ENCODE data around the gene CNIH1.
A peak's percentile ranks its signal among the peaks of the same experiment; 100 is the strongest.
"Not testable (repeated sequence)": the region's sequence is repeated elsewhere in the genome, so short reads cannot be mapped to it uniquely, and the experiment has no call there.

Gene CNIH1

DNA sequence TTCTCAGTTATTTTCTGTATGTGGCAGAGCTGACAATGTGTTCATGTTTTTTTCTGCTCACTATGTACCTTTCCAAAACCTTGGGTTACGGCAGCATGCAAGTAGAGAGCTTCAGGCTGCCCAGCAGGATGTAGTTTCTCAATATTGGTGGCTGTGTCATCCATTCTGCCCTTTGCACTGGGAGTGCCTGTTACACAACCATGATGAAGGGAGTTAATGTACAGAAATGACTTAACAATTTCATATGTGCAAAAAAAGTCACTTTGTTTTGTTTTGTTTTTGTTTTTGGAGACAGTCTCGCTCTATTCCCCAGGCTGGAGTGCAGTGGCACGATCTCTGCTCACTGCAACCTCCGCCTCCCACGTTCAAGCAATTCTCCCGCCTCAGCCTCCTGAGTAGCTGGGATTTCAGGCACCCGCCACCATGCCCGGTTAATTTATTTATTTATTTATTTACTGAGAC, 6.1 kb upstream of the CNIH1 start:
- Histone ChIP-seq H3K27ac (ENCODE audit: low read depth, low read length) (no peak overlapping the region), H3K36me3 (ENCODE audit: insufficient read depth, low read length) (no peaks in the 10 kb centered on the region), H3K4me3 (ENCODE audit: low read length) (no peak overlapping the region), H3K9ac (ENCODE audit: low read depth, low read length) (no peak overlapping the region), H3K9me3 (ENCODE audit: insufficient read depth, low read depth, low read length) (no peaks in the 10 kb centered on the region), H3K27me3 (ENCODE audit: insufficient read depth, low read length) (no peaks in the 10 kb centered on the region), H3K4me1 (ENCODE audit: insufficient read depth, low read length) (no peaks in the 10 kb centered on the region)
- 95% methylated on average over 8 of the region's 8 CpGs for WGBS

DNA sequence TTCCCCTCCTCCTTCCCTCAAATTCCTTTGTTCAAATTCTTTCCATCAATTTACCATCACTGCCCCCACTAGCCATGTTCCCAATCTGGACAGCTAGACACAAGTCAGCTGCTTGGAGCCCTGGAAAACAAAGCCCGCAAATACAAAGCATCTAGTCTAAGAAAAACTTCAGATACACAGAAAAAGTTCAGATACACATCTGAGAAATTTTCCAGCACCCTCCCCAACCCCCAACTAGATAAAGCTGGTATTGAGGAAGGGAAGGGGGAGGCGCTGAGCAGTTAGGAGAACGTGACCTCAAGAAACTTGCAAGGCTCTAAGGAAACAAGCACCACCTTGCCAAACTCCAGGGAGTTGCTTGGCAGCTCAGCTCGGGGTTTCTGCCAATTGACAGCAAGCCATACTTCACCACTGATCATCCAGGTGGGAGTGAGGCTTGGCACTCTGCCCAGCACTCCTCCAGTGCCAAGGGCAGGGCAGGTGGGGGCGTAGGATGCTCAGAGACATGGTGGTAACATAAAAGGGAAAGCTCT, 5.1 kb upstream of the CNIH1 start:
- WGBS = 86% methylated on average over 4 of the region's 5 CpGs

DNA sequence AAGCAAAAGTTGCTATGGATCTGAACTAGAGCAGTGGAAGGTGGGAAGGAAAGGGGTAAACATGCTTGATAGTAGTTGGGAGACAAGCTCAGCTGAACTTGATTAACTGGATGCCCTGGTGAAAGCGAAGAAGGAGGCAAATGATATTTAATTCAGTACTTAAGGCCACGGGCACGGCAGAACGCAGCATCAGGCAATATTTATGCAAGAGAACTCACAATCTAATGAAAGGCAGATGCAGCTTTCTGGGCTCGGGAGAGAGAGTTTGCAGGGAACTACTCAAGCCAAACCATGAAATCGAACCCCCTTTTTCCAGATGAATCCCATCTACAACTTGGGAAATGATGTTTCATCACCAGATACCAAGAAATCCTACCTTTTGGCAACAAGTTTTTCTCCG, 3.5 kb upstream of the CNIH1 start:
- no peaks in the 10 kb centered on the region; the same call in 1 of the 2 replicates for H3K4me1 ChIP-seq (ENCODE audit: insufficient read depth, low read length)
- whole genome bisulfite sequencing = 94% methylated on average over 7 of the region's 7 CpGs
- H3K4me3 ChIP-seq (ENCODE audit: low read length) = no peak overlapping the region
- H3K27ac ChIP-seq (ENCODE audit: low read depth, low read length) = no peak overlapping the region
- H3K9ac ChIP-seq (ENCODE audit: low read depth, low read length) = no peak overlapping the region
- H3K27me3 ChIP-seq (ENCODE audit: insufficient read depth, low read length) = no peaks in the 10 kb centered on the region
- H3K9me3 ChIP-seq (ENCODE audit: insufficient read depth, low read depth, low read length) = no peaks in the 10 kb centered on the region
- H3K36me3 ChIP-seq (ENCODE audit: insufficient read depth, low read length) = no peaks in the 10 kb centered on the region

More for the DNA sequence above, 5.1 kb upstream of the CNIH1 start:
- Histone ChIP-seq H3K9me3 (ENCODE audit: insufficient read depth, low read depth, low read length) (no peaks in the 10 kb centered on the region), H3K27ac (ENCODE audit: low read depth, low read length) (no peak overlapping the region), H3K36me3 (ENCODE audit: insufficient read depth, low read length) (no peaks in the 10 kb centered on the region), H3K9ac (ENCODE audit: low read depth, low read length) (no peak overlapping the region), H3K4me1 (ENCODE audit: insufficient read depth, low read length) (no peaks in the 10 kb centered on the region), H3K27me3 (ENCODE audit: insufficient read depth, low read length) (no peaks in the 10 kb centered on the region), H3K4me3 (ENCODE audit: low read length) (no peak overlapping the region)

DNA sequence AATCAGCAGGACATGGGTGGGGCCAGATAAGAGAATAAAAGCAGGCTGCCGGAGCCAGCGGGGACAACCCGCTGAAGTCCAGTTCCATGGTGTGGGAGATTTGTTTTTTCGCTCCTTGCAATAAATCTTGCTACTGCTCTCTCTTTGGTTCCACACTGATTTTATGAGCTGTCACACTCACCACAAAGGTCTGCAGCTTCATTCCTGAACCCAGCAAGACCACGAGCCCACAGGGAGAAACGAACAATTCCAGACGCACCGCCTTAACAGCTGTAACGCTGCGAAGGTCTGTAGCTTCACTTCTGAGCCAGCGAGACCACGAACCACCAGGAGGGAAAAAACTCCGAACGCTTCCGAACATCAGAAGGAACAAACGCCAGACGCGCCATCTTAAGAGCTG, 2.8 kb upstream of the CNIH1 start:
- WGBS = 97% methylated on average over 18 of the region's 18 CpGs
- Histone ChIP-seq H3K36me3 (ENCODE audit: insufficient read depth, low read length) (no peaks in the 10 kb centered on the region), H3K27ac (ENCODE audit: low read depth, low read length) (no peak overlapping the region), H3K4me3 (ENCODE audit: low read length) (no peak overlapping the region), H3K9me3 (ENCODE audit: insufficient read depth, low read depth, low read length) (no peaks in the 10 kb centered on the region), H3K4me1 (ENCODE audit: insufficient read depth, low read length) (peaks cover 5% of the 10 kb centered on the region), H3K9ac (ENCODE audit: low read depth, low read length) (no peak overlapping the region), H3K27me3 (ENCODE audit: insufficient read depth, low read length) (no peaks in the 10 kb centered on the region)

DNA sequence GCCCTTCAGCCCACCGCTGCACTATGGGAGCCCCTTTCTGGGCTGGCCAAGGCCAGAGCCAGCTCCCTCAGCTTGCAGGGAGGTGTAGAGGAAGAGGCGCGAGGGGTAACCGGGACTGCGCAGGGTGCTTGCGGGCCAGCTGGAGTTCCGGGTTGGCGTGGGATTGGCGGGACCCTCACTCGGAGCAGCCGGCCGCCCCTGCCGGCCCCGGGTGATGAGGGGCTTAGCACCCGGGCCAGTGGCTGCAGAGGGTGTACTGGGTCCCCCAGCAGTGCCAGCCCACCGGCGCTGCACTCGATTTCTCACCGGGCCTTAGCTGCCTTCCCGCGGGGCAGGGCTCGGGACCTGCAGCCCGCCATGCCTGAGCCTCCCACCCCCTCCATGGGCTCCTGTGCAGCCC, 1.8 kb upstream of the CNIH1 start:
- 96% methylated on average over 17 of the region's 23 CpGs for WGBS
- not testable (repeated sequence) for H3K9me3 ChIP-seq (ENCODE audit: insufficient read depth, low read depth, low read length); H3K4me3 ChIP-seq (ENCODE audit: low read length); H3K9ac ChIP-seq (ENCODE audit: low read depth, low read length); H3K27me3 ChIP-seq (ENCODE audit: insufficient read depth, low read length); H3K36me3 ChIP-seq (ENCODE audit: insufficient read depth, low read length); H3K27ac ChIP-seq (ENCODE audit: low read depth, low read length)
- H3K4me1 ChIP-seq (ENCODE audit: insufficient read depth, low read length) = peaks cover 13% of the 10 kb centered on the region

DNA sequence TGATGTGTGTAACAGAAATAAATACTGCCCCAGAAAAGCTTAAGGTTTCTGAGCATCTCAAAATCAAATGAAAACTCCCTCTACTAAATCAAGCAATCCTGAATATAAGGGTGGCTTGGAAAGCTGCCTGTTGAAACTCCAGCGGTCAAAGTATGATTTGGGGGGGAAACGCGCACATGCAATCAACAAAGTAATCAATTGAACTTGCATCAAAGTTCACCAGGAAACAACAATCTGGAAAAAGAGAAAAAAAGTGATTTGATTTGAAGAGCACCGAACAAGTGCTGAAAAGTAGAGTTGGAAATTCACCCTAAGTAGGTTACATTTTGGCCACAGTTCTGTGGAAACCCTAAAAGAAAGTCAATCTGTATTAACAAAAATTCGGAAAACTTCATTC, 700 bp downstream of the CNIH1 start:
- Histone ChIP-seq H3K4me3 (ENCODE audit: low read length) (peak overlapping the region; percentile 97), H3K36me3 (ENCODE audit: insufficient read depth, low read length) (peaks cover 6% of the 10 kb centered on the region), H3K27me3 (ENCODE audit: insufficient read depth, low read length) (no peaks in the 10 kb centered on the region), H3K9me3 (ENCODE audit: insufficient read depth, low read depth, low read length) (no peaks in the 10 kb centered on the region), H3K4me1 (ENCODE audit: insufficient read depth, low read length) (peaks cover 25% of the 10 kb centered on the region), H3K27ac (ENCODE audit: low read depth, low read length) (peak overlapping the region; percentile 99), H3K9ac (ENCODE audit: low read depth, low read length) (peak overlapping the region; percentile 98)
- 0% methylated on average over 2 of the region's 5 CpGs for WGBS

DNA sequence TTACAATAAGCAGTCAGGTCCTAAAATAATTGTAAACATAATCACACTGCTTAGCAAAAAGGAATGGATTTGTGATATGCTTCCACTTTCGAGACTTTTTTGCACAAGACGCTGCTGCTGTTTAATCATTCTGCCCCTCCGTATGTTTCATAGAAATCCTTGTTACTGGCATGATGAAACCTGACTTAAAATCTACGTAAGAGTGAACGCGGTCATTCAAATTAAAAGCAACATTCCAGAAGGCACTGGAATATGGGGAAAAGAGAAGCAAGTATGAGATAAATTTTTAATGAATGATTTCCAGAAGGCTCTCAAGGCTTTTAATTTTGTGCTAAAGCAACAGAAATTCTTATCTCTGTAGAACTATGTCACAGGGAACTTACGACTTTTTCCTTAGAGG, 1.1 kb downstream of the CNIH1 start:
- Histone ChIP-seq H3K36me3 (ENCODE audit: insufficient read depth, low read length) (peaks cover 9% of the 10 kb centered on the region), H3K9me3 (ENCODE audit: insufficient read depth, low read depth, low read length) (no peaks in the 10 kb centered on the region), H3K4me3 (ENCODE audit: low read length) (peak overlapping the region; percentile 97), H3K27me3 (ENCODE audit: insufficient read depth, low read length) (no peaks in the 10 kb centered on the region), H3K27ac (ENCODE audit: low read depth, low read length) (peak overlapping the region; percentile 99; the same call in 1 of the 2 replicates), H3K4me1 (ENCODE audit: insufficient read depth, low read length) (peaks cover 25% of the 10 kb centered on the region), H3K9ac (ENCODE audit: low read depth, low read length) (peak overlapping the region; percentile 98)
- 59% methylated on average over 7 of the region's 7 CpGs for WGBS

DNA sequence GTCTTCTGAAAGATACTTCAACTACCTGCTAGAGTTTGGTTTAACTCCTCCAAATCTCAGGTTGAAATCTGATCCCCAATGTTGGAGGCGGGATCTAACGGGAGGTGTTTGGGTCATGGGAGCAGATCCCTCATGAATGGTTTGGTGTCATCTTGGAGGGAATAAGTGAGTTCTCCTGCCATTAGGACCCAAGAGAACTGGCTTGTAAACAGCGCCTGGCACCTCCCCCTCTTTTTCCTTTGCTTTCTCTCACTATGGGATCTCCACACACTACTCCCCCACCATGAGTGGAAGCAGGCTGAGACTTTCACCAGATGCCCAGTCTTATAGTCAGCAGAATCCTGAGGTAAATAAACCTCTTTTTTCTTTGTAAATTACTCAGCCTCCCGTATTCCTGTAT, 2.5 kb downstream of the CNIH1 start:
- no peaks in the 10 kb centered on the region for H3K27me3 ChIP-seq (ENCODE audit: insufficient read depth, low read length)
- no peak overlapping the region for H3K27ac ChIP-seq (ENCODE audit: low read depth, low read length)
- peak overlapping the region; percentile 11 for H3K4me3 ChIP-seq (ENCODE audit: low read length)
- no peak overlapping the region for H3K9ac ChIP-seq (ENCODE audit: low read depth, low read length)
- WGBS = 66% methylated on average over 4 of the region's 4 CpGs
- H3K9me3 ChIP-seq (ENCODE audit: insufficient read depth, low read depth, low read length) = no peaks in the 10 kb centered on the region
- H3K36me3 ChIP-seq (ENCODE audit: insufficient read depth, low read length) = peaks cover 20% of the 10 kb centered on the region
- H3K4me1 ChIP-seq (ENCODE audit: insufficient read depth, low read length) = peaks cover 33% of the 10 kb centered on the region

DNA sequence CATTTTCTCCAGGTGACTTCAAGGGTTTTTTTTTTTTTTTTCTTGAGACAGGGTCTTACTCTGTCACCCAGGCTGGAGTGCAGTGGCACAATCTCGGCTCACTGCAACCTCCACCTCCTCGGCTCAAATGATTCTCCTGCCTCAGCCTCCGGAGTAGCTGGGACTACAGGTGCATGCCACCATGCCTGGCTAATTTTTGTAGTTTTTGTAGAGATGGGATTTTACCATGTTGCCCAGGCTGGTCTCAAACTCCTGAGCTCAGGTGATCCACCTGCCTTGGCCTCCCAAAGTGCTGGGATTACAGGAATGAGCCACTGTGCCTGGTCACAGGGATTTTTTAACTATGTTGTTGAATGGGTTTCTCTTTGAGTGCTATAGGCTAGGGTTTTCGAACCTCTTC, 3.2 kb downstream of the CNIH1 start:
- H3K36me3 ChIP-seq (ENCODE audit: insufficient read depth, low read length) = peaks cover 21% of the 10 kb centered on the region
- not testable (repeated sequence) for H3K27me3 ChIP-seq (ENCODE audit: insufficient read depth, low read length); H3K9me3 ChIP-seq (ENCODE audit: insufficient read depth, low read depth, low read length); H3K27ac ChIP-seq (ENCODE audit: low read depth, low read length); H3K9ac ChIP-seq (ENCODE audit: low read depth, low read length); H3K4me3 ChIP-seq (ENCODE audit: low read length)
- 98% methylated on average over 4 of the region's 4 CpGs for WGBS
- peaks cover 40% of the 10 kb centered on the region for H3K4me1 ChIP-seq (ENCODE audit: insufficient read depth, low read length)

DNA sequence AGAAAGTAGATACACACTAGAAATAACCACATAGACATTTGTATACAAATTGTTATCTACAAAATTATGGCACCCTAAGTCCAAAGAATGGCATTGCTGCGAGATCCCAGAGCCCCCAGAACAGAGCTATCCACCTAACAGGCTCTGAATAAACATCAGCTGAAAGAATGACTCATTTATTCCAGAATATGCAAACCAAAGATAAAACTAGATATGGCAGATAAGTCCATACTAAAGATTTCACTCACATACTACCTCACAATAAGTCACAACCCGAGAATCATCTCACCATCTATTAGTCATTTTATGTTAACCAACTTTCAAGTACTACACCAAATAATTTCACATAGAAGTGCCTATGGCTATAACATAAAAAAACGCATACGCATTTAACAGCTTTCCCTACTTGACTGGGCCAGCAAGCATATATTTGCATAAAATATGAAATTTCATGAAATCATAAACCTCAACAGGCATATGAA, 5.6 kb downstream of the CNIH1 start:
- WGBS = 92% methylated on average over 4 of the region's 4 CpGs
- H3K27me3 ChIP-seq (ENCODE audit: insufficient read depth, low read length) = no peaks in the 10 kb centered on the region
- H3K4me1 ChIP-seq (ENCODE audit: insufficient read depth, low read length) = peaks cover 43% of the 10 kb centered on the region
- no peak overlapping the region for H3K9ac ChIP-seq (ENCODE audit: low read depth, low read length)
- H3K36me3 ChIP-seq (ENCODE audit: insufficient read depth, low read length) = peaks cover 37% of the 10 kb centered on the region
- H3K27ac ChIP-seq (ENCODE audit: low read depth, low read length) = no peak overlapping the region
- H3K4me3 ChIP-seq (ENCODE audit: low read length) = no peak overlapping the region
- H3K9me3 ChIP-seq (ENCODE audit: insufficient read depth, low read depth, low read length) = no peaks in the 10 kb centered on the region

DNA sequence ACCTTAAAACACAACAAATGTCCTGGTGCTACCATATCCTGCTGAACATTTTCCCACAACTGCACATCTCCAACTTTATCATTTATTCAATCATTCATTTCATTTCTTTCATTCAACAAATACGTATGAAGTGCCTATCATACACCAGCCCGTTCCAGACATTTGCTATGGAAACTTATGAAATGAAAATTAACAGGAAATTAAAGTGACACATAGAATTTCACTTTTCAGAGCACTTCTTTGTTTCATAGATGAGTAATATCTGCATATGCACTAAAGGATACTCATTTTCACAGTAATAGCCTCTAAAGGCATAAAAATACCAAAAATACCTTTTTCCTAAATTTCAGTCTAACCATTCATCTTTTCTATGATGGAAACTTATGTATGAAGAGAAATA, 12.6 kb downstream of the CNIH1 start:
- no peak overlapping the region for H3K9ac ChIP-seq (ENCODE audit: low read depth, low read length)
- no peaks in the 10 kb centered on the region for H3K9me3 ChIP-seq (ENCODE audit: insufficient read depth, low read depth, low read length)
- 77% methylated on average over 2 of the region's 2 CpGs for WGBS
- H3K27ac ChIP-seq (ENCODE audit: low read depth, low read length) = no peak overlapping the region
- H3K4me3 ChIP-seq (ENCODE audit: low read length) = no peak overlapping the region
- peaks cover 82% of the 10 kb centered on the region for H3K36me3 ChIP-seq (ENCODE audit: insufficient read depth, low read length)
- peaks cover 8% of the 10 kb centered on the region; the same call in 1 of the 2 replicates for H3K4me1 ChIP-seq (ENCODE audit: insufficient read depth, low read length)
- no peaks in the 10 kb centered on the region for H3K27me3 ChIP-seq (ENCODE audit: insufficient read depth, low read length)

DNA sequence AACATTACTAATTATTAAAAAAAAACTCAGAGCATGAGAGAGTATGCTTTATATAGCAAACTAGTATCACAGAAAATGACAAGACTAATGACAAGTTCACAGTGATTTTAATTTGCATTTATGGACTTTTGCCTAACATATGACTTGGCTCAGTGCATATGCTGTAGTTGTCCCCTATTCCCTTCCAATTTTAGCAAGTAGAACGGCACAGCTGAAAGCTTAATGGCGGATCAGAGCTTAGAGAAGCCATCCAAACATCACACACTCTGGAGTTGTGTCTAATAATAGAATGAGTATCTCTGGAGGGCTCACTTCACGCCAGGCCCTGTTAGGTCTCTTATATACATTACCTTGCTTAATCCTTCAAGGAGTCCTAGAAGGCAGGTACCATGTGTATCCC, 13.3 kb downstream of the CNIH1 start:
- Histone ChIP-seq H3K4me1 (ENCODE audit: insufficient read depth, low read length) (0 out of 2 replicates have a peak, but pooled peaks cover 1% of the 10 kb centered on the region), H3K4me3 (ENCODE audit: low read length) (no peak overlapping the region), H3K9ac (ENCODE audit: low read depth, low read length) (no peak overlapping the region), H3K27ac (ENCODE audit: low read depth, low read length) (no peak overlapping the region), H3K36me3 (ENCODE audit: insufficient read depth, low read length) (peaks cover 82% of the 10 kb centered on the region), H3K9me3 (ENCODE audit: insufficient read depth, low read depth, low read length) (no peaks in the 10 kb centered on the region), H3K27me3 (ENCODE audit: insufficient read depth, low read length) (no peaks in the 10 kb centered on the region)
- WGBS = 100% methylated on average over 2 of the region's 3 CpGs
